ENCODE results near the gene DENND5A.
A peak's percentile ranks its signal among the peaks of the same experiment; 100 is the strongest.

Gene DENND5A

DNA sequence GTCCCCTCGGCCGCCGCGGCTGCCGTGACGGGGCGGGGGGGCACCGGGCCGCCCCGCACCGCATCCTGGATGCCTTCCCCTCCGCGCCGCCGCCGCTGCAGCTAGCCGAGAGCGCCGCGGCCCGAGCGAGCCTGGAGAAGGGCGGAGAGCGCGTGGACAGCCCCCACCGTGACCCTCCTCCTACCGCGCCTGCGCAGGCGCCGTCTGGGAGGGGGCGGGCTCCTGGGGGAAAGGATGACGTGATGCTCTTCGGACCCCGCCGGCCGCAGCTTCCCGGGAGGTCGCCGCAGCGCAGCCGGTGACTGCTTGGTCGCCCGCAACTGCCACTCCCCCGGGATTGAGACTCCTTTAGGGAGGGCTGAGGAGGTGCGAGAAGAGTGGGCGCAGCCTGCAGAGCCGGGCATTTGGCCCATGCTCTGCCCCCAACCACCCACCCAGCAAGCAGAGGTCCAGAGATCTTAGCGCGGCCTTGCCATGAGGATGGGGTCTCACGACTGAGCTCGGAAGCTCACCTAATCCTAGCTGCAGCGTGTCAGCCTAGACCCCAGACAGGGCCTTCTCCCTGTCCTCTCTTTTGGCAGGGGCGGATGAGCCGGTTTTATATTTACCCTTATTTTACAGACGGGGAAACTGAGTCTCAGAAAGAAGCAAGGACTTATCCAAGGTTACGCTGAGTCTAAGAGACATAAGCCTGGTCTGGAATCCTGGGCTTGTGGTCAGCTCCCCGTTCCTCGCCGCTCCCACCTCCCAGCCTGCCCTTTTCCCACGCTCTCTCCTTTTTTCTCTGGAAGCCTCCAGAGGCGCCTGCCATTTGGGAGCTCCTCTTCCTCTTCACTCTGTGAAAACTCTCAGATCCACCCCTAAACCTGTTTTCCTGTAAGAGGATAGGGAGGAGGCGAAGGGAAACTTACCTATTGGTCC is at the start of gene DENND5A:
Gene DENND5A (minus strand): TSS at position 140 of the 921 bp plus-strand sequence. CDS start 281 bp downstream, outside the sequence.
- DNase-seq (ENCODE audit: low read depth), result peak; percentile 43

DNA sequence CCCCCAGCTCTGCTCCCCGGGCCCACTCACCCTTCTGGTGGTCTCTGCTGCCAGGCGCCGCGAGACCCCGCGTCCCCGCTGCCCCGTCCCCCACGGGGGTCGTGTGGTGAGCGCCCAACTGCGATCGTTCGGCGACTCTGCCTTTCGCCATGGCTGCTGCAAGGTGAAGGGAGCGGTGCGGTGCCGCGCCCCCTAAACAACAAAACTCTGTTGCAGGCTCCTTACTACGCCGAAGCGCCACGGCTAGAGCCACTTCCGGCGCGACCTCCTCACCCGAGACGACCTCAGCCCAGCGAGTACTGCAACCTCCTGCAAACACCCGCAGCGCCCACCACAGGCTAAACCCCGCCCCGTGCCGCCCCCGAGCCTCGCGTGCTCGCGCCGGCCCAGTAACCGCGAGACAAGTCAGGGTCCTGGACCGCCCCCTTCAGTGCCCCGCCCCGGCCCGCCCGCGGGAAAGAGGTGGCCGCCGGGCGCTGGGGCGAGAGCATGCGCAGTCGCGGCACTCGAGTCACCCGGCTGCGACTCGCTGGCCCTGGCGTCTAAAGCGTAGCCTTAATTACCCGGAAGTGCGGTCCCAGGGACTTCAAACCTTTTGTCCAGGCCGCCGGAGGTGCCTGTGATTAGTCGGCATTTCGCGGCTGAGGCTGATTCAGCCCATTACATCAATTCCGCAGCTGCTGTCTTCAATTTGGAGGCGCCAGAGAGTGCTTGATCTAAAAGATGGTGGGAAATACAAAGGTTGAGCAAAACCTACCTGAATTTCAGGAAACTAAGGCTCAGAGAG is 49.3 kb upstream of the DENND5A start, which contains the start of gene TMEM41B:
Gene TMEM41B (minus strand): TSS at position 303 of the 787 bp plus-strand sequence. CDS start 152 bp downstream, at position 151.
- DNase-seq (ENCODE audit: low read depth), result peak; percentile 95

DNA sequence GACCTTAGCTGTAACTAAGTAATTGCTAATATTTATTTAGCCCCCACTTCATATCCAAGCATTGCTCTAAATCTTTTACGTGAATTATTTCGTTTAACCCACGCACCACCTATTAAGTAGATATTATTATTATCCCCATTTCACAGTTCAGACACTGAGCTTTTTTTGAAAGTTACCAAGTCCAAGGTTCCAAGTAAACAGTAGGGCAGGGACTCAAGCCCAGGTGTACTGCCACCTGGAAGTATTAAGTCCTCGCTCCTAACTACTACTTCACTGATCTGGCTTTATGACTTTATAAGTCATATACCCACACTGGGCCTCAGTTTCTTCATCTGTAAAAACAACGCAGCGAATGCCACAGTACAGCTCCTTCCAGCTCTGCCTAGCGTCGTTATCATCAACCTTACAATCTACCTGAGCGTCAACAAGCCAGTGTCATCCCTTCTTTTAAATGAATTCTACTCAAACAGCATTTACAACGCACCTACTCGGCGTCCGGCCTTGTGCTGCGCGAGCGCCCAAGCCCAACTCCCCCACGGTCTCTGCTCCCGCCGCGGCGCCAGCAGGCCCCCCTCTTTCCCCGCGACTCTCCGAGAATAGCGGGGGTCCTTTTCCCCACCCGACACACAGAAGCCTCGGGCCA is 48.6 kb upstream of the DENND5A start:
- no peak for DNase-seq (ENCODE audit: low read depth)

DNA sequence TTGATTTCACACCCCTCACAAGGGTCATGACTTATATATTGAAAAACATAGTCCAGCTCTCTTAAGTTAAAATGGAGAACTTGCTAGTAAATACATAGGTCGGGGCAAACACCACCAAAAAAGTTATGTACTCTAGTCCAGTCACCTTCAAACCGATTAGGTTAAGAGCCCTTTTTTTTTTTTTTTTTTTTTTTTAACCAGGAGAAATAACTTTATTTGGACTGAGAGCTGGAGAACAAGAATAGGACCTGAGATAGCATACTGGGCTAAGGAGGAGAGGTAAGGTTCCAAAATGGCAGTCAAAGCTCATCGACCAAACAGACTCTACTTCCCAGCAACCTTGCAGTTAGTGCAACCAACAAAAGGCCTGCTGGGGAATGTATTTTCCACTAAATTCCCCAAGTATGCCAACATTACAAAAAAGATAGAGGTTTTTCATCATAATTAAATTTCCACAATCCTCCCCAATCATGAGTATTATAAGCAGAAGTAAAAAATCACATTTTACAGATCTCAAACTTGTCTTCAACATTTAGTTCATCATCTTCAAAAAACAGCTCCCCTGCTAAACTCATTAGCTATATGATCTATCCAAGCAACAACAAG is 45.4 kb upstream of the DENND5A start:
- DNase-seq (ENCODE audit: low read depth), result no peak

DNA sequence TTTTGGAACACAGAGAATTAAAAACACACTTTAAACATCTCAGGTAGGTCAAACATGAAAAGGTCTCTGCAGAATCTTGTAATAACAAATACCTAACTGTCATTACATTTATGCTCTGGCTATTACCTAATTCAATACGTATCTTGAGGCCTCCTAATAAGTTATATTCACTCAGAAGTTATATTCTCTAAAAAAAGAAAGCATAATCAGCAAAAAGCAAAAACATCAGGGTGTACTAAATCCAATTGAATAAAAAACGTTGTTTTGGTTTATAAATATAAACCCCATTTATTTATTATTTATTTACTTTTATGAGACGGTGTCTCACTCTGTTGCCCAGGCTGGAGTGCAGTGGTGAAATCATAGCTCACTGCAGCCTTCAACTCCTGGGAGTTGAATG is 39.0 kb upstream of the DENND5A start:
- no peak for DNase-seq (ENCODE audit: low read depth)

DNA sequence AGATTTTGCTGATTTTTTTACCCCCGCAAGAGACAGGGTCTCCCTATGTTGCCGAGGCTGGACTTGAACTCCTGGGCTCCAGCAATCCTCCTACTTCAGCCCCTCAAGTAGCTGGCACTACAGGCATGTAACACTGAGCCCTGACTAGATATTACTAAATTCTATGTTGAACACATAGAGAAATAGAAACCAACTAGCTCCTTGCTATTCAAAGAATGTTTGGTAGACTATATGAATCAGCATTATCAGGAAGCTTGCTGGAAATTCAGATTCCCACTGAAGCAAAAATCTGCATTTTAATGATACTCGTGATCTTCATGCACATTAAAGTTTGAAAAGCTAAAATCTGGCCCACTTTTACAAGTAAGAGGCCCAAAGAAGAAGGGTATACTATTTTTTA is 37.3 kb upstream of the DENND5A start:
- no peak for DNase-seq (ENCODE audit: low read depth)

DNA sequence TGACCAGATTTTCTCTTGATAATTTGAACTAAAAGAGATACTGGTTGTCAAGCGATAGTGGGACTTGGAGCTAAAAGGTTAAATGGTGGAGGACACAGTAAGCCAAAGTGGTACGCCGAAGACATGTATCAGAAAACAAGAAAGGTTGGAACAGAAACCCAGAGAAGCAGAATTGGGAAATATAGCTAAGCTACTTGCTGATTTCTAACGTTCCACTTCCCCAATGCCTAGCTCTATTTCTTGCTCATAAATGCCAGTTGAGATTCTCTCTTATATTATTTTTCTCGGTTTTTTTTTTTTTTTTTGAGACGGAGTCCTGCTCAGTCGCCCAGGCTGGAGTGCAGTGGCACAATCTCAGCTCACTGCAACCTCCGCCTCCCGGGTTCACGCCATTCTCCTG is 36.6 kb upstream of the DENND5A start:
- DNase-seq (ENCODE audit: low read depth), result no peak

DNA sequence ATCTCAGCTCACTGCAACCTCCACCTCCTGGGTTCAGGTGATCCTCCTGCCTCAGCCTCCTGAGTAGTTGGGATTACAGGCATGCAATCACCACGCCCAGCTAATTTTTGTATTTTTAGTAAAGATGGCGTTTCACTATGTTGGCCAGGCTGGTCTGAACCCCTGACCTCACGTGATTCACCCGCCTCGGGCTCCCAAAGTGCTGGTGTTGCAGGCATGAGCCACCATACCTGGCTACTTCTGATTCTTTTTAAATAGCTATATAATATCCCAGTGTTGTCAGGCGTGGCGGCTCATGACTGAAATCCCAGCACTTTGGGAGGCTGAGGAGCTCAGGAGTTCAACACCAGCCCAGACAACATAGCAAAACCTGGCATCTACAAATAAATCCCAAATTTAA is 28.5 kb upstream of the DENND5A start:
- no peak for DNase-seq (ENCODE audit: low read depth)

DNA sequence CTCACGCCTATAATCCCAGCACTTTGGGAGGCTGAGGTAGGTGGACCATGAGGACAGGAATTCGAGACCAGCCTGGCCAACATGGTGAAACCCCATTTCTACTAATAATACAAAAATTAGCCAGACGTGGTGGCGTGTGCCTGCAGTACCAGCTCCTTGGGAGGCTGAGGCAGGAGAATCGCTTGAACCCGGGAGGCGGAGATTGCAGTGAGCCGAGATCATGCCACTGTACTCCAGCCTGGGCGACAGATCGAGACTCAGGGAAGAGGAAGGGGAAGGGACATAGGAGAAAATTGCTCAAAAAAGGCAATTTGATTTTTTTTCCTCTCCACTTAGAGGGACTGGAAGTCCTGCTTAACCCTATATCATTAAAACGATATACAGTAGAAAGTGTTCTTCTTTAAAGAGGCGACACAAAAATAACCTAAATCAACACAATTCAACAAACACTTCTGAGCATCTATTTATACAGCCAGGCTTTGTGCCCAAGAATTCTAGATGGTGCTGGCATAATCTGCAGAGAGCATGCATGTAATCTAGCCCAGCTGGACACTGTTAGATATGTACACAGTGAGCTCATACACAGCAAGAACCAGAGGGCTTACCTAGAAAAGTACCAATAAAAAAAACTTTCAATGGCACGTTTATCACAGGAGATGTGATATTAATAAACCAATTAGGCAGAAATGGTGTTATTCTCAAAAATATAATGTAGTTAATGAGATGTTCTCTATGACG is 20.9 kb upstream of the DENND5A start:
- DNase-seq (ENCODE audit: low read depth), result no peak

DNA sequence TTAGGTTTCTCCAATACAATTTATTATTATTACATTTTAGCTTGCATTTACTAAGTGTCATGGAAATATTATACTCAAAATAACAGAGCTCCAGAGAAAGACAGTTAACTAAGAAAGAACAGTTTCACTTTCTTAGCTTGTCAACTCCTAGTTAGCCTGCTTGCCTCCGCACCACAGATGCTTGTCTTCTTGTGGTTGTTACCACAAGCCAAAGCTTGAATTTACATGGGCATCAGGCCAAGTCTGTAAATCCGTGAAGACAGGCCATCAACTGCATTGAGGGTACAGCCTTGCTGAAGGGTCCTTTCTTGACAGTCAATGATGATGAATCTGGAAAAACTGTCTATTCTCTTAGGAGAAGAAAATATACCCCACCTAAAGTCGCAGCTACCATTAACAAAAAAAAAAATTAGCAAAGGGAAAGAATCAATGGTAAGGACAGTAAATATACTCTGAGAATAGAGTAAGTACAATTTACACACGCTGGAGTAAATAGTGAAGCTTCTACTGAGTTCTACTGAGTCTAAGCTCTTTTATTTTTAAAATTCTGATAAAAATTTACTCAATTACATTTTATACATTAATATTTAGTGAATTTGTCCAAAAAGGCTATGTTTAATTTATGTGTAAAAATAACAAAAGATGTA is 15.6 kb upstream of the DENND5A start:
- DNase-seq (ENCODE audit: low read depth), result no peak

DNA sequence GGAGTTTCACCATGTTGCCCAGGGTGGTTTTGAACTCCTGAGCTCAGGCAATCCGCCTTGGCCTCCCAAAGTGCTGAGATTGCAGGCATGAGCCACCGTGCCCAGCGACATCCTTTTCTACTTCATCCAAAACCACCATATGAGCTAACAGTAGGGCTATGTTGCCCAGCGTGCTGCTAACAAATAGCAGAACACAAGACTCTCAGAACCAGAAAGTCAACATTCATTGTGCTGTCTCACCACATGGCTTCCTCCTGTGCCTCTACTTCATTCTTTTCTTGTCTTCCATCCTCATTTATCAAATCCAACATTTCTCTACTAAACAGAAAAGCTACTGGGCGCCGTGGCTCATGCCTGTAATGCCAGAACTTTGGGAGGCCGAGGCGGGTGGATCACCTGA is 12.0 kb upstream of the DENND5A start:
- no peak for DNase-seq (ENCODE audit: low read depth)

DNA sequence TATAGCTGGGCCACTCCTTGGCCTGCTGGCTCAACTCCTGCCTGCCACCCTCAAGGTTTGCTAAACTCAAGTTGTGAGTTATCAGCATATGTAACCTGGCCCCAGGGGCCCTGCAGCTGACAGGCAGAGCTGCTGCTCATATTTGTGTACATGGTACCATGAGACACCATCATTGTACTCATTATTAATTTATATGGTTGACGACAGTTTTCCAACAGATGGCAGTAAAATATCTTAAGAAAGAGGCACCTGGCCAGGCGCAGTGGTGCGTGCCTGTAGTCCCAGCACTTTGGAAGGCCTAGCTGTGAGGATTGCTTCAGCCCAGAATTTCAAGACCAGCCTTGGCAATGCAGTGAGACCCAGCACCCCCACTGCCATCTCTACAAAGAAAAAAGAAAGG is 11.4 kb upstream of the DENND5A start:
- DNase-seq (ENCODE audit: low read depth), result no peak

DNA sequence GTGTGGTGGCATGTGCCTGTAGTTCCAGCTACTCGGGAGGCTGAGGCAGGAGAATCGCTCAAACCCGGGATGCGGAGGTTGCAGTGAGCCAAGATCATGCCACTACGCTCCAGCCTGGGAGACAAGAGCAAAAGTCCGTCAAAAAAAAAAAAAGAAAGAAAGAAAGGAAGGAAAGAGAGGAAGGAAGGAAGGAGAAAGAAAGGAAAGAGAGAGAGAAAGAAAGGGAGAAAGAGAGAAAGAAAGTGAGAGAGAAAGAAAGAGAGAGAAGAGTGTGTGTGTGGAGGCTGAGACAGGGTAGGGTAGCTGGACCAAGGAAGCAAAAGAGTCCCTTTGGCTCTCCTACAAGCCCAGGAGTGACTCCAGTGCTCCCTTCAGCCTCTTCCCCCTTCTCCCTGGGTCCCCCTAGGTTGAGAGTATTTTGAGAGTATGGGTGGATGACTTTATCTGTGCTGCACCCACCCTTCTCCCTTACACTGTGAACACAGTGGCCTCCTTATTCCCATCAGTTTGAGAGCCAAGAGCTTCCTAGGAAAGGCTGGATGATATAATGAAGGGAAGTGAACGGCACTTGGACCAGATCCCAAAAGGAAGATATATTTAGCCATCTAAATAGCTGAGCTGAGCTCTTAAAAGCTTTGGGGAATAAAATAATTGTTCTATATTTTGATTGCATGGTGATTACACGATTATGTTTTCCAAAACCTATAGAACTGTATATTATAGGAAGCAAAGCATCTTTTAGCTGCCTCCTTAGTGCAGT is 9.5 kb upstream of the DENND5A start:
- DNase-seq (ENCODE audit: low read depth), result no peak

DNA sequence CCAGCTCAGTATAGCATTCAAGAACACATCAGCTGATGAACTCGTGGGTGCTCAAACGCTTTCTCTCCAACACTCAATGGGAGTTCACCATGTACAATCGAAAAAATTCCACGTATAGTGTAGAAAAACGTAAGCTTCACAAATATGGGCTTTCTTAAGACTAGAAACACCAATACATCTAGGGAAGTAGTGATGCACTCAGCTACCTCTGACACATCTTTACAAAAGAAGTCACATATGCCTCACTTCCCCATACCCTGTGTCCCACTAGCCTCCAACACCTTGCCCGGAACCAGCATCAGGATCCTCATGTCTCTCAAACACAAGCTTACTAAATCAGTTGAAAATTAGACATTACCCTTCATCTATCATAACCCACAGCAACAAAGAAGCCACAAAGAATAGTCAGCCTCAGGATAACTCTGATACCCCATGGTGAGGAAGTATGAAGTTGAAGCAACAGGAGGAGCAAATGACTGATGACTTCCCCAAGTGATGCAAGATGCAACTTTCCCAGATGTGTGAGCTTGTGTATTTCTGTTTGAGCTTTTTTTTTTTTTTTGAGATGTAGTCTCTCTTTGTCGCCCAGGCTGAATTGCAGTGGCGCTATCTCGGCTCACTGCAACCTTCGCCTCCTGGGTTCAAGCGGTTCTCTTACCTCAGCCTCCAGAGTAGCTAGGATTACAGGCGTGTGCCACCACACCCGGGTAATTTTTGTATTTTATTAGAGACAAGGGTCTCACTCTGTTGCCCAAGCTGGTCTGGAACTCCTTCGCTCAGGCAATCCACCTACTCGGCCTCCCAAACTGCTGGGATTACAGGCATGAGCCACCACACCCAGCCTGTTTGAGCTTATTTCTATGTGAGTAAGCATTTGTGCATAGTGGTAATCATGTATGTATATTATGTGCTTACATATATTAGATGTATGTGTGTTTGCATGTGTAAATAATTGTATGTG is 8.5 kb upstream of the DENND5A start:
- peak; percentile 20 for DNase-seq (ENCODE audit: low read depth)

DNA sequence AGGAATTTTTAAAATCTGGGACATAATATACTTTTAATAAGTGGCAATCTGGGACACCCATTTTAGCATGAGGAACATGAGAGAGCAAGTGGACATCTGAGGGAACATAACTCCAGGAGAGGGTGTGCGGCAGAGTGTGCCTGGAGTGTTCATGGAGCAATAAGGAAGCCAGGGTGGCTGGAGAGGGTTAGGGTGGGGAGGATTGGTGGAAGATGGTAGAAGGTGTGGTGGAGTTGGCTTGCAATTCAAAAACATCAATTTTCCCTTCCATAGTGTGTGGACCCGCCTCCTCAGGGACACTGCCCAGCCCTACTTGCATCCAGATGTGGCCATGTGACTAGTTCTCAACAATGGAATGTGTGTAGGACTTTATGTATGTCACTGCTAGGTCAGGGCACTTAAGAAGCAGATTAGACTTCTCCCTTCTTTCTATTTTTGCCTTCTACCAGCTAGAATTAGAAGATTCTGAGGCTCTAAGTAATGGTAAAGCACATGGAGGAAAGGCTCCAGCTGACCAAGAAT is 4.4 kb upstream of the DENND5A start:
- DNase-seq (ENCODE audit: low read depth), result no peak

DNA sequence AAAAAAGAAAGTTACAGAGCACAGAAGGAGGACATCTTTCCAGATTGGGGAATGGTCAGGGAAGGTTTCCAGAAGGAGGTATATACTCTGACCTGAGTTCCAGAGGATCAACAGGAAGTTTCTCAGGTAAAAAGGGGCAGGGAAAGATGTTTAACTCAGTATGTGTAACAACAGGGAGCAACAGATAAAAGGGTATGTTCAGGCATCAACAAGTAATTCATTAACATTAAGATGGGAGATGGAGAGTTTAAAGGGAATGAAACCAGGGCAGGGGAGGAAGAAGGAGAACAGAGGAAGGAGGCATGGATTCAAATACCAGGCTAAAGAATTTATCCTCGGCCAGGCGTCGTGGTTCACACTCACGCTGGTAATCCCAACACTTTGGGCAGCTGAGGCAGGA is 2.5 kb upstream of the DENND5A start:
- no peak for DNase-seq (ENCODE audit: low read depth)

DNA sequence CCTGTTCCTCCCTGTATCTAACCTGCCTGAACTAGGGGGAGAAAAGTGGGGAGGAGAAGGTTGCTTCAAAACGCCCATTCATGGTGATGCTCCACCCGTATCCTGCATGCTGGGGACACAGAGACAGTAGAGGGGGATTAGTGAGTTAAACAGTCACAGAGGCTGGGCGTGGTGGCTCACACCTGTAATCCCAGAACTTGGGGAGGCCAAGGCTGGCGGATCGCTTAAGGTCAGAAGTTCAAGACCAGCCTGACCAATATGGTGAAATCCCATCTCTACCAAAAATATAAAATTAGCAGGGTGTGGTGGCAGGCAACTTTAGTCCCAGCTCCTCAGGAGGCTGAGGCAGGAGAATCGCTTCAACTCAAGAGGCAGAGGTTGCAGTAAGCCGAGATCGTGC is 1.8 kb upstream of the DENND5A start:
- no peak for DNase-seq (ENCODE audit: low read depth)

DNA sequence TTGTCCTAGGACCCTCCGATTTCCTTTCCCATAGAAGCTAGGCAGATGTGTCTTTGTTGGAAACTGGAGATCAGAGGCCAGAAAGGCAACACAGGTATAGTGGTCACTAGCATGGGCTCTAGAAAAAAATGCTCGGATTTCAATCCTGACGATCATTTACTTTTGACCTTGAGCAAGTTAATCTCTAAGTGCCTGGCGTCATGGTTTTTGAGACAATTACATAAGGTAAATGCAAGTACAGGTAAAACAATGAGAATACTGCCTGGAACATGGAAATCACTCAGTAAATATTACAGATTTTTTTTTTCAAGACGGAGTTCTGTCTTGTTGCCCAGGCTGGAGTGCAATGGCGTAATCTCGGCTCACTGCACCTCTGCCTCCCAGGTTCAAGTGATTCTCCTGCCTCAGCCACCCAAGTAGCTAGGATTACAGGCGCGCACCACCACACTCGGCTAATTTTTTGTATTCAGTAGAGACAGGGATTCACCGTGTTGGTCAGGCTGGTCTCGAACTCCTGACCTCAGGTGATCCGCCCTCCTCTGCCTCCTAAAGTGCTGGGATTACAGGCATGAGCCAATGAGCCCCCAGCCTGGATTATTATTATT is 1.1 kb upstream of the DENND5A start:
- no peak for DNase-seq (ENCODE audit: low read depth)
